Activated naive CD8-positive, alpha-beta T cell treated with anti-CD3 and anti-CD28 coated beads, Interleukin-2, amount 10 ng/mL, durations not matched to agents 7 days and 5 days (primary cell): ENCODE data around the gene GAMT. TPM values are rescaled to one million over a fixed set of nuclear protein-coding genes. Genes with fewer than 3 reads are reported as not detected.
A peak's percentile ranks its signal among the peaks of the same experiment; 100 is the strongest.
"Not testable (repeated sequence)": the region's sequence is repeated elsewhere in the genome, so short reads cannot be mapped to it uniquely, and the experiment has no call there.

Source experiments
- ATAC-seq: fragments of 150-1000 bp; cut with Tn5 transposase; one replicate; pipeline ENCODE4 v1.10.0; 2021; ENCODE audit warnings: low read depth, moderate library complexity
- POLR2A ChIA-PET: fragments of 350-600 bp; sonication (Branson Sonifier 250); formaldehyde crosslinking; loops from one replicate; lab custom pipeline; 2021; ENCODE audit warnings: antibody characterized with exemption; lab: Charles Lee
- DNase-seq: peaks from one replicate; pipeline ENCODE4 v3.0.0; 2021
- H3K27ac Mint-ChIP-seq: one replicate; pipeline ENCODE4 v1.8.0; 2022; ENCODE audit warnings: mild to moderate bottlenecking, mixed read lengths
- H3K27me3 Mint-ChIP-seq: one replicate; pipeline ENCODE4 v1.8.0; 2022; ENCODE audit warnings: mild to moderate bottlenecking, moderate library complexity, mixed read lengths
- H3K36me3 Mint-ChIP-seq: one replicate; pipeline ENCODE4 v1.8.0; 2021; ENCODE audit warnings: mild to moderate bottlenecking, mixed read lengths
- H3K4me1 Mint-ChIP-seq: one replicate; pipeline ENCODE4 v1.8.0; 2021; ENCODE audit warnings: mixed read lengths
- H3K4me3 Mint-ChIP-seq: one replicate; pipeline ENCODE4 v1.8.0; 2022; ENCODE audit warnings: mild to moderate bottlenecking, moderate library complexity, mixed read lengths
- H3K9me3 Mint-ChIP-seq: one replicate; pipeline ENCODE4 v1.8.0; 2021; ENCODE audit warnings: mixed read lengths
- total RNA-seq, 2 experiments: library from RNA; stranded (reverse); gene quantifications; one replicate each; pipeline ENCODE4 v1.2.3, GENCODE V29; 2021

Gene GAMT
- total RNA-seq, 2 experiments from 2014 or later: 17.9 to 18.9 TPM

- POLR2A ChIA-PET: interaction anchor here (0.9 kb wide), 1 partner anchor 30 kb away, joined by 5 read pairs; no protein-coding TSS in a partner anchor
- DNase-seq, H3K9me3 Mint-ChIP-seq, ATAC-seq, H3K27me3 Mint-ChIP-seq: not testable (repeated sequence)
- H3K4me1 Mint-ChIP-seq: peaks cover 13% of the 10 kb centered on the region
- peak overlapping the region; percentile 99 for H3K4me3 Mint-ChIP-seq
- peak overlapping the region; percentile 80 for H3K27ac Mint-ChIP-seq
- peaks cover 25% of the 10 kb centered on the region for H3K36me3 Mint-ChIP-seq
Measured at GRCh38 chr19:1439525-1440417, 38.4 kb upstream of the GAMT start.

GRCh38 chr19:1438933-1439354 lies 37.6 kb upstream of the GAMT start:
- peak overlapping the region; percentile 80 for H3K27ac Mint-ChIP-seq
- H3K9me3 Mint-ChIP-seq: no peaks in the 10 kb centered on the region
- ATAC-seq (no peak), DNase-seq (no peak)
- no peaks in the 10 kb centered on the region for H3K27me3 Mint-ChIP-seq
- H3K4me1 Mint-ChIP-seq: peaks cover 9% of the 10 kb centered on the region
- peaks cover 25% of the 10 kb centered on the region for H3K36me3 Mint-ChIP-seq
- peak overlapping the region; percentile 99 for H3K4me3 Mint-ChIP-seq
- POLR2A ChIA-PET: interaction anchor here (0.8 to 0.9 kb wide), 2 partner anchors 27 to 30 kb away, joined by 3 to 5 read pairs; no protein-coding TSS in a partner anchor

- POLR2A ChIA-PET: interaction anchor here (0.8 to 2.3 kb wide), 5 partner anchors 26 to 29 kb away, joined by 3 to 12 read pairs (median 4); no protein-coding TSS in a partner anchor
- Mint-ChIP-seq H3K9me3 (no peaks in the 10 kb centered on the region), H3K36me3 (peaks cover 25% of the 10 kb centered on the region), H3K4me1 (peaks cover 9% of the 10 kb centered on the region), H3K27ac (peak within 1 kb of the TSS; percentile 99), H3K4me3 (peak within 1 kb of the TSS; percentile 99), H3K27me3 (no peaks in the 10 kb centered on the region)
- DNase-seq (peak; percentile 99), ATAC-seq (peak; percentile 84)
Measured at GRCh38 chr19:1438035-1438932, 36.9 kb upstream of the GAMT start, which contains the start of gene RPS15. RPS15 (plus strand) TSS chr19:1438396; CDS start chr19:1438426, 30 bp downstream.

DNA sequence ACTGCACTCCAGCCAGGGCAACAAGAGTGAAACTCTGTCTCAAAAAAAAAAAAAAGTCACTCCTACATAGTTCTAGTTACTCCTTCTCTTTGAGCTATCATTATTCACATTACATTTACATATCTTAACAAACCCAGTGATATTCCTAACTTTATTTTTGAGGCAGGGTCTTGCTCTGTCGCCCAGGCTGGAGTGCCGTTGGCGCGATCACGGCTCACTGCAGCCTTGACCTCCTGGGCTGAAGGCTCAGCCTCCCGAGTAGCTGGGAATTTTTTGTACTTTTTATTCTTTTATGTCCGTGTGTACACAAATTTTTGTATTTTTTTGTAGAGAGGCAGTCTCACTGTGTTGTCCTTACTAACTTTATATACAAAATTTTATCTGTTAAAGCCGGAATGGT lies 36.3 kb upstream of the GAMT start:
- H3K4me3 Mint-ChIP-seq: peak overlapping the region; percentile 99
- H3K9me3 Mint-ChIP-seq: no peaks in the 10 kb centered on the region
- peaks cover 9% of the 10 kb centered on the region for H3K4me1 Mint-ChIP-seq
- POLR2A ChIA-PET: interaction anchor here (1.0 to 2.3 kb wide), 3 partner anchors 25 to 28 kb away, joined by 4 to 12 read pairs (median 4); no protein-coding TSS in a partner anchor
- ATAC-seq (no peak), DNase-seq (no peak)
- H3K36me3 Mint-ChIP-seq: peaks cover 25% of the 10 kb centered on the region
- H3K27ac Mint-ChIP-seq: no peak overlapping the region
- no peaks in the 10 kb centered on the region for H3K27me3 Mint-ChIP-seq

- POLR2A ChIA-PET: no interaction called here
- Mint-ChIP-seq H3K4me1 (peaks cover 6% of the 10 kb centered on the region), H3K27ac (no peak overlapping the region), H3K36me3 (peaks cover 21% of the 10 kb centered on the region), H3K9me3 (no peaks in the 10 kb centered on the region), H3K27me3 (no peaks in the 10 kb centered on the region), H3K4me3 (no peak overlapping the region)
- ATAC-seq (no peak), DNase-seq (no peak)
Measured at GRCh38 chr19:1435378-1435989, 34.1 kb upstream of the GAMT start.

DNA sequence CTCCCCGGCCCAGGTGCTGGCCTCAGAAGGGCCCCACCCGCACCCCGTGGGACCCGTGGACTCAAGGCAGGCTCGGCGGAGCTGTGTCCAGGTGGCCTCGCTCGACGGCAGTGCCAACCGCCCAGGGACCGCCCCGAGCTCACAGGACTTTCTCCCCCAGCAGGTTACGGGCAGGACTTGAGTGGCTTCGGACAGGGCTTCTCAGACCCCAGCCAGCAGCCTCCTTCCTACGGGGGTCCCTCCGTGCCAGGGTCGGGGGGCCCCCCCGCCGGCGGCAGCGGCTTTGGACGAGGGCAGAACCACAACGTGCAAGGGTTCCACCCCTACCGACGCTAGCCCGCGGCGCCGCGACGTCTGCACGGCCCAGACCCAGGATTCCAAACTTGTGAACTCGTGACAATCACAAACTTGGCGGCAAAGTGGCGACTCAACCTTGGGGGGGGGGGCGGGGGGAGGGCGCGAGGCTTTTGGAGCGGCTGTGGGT lies 33.3 kb upstream of the GAMT start:
- no peak for DNase-seq
- H3K4me3 Mint-ChIP-seq: no peak overlapping the region
- POLR2A ChIA-PET: no interaction called here
- no peaks in the 10 kb centered on the region for H3K27me3 Mint-ChIP-seq
- no peaks in the 10 kb centered on the region for H3K9me3 Mint-ChIP-seq
- peaks cover 4% of the 10 kb centered on the region for H3K4me1 Mint-ChIP-seq
- peaks cover 18% of the 10 kb centered on the region for H3K36me3 Mint-ChIP-seq
- ATAC-seq: no peak
- H3K27ac Mint-ChIP-seq: no peak overlapping the region

DNA sequence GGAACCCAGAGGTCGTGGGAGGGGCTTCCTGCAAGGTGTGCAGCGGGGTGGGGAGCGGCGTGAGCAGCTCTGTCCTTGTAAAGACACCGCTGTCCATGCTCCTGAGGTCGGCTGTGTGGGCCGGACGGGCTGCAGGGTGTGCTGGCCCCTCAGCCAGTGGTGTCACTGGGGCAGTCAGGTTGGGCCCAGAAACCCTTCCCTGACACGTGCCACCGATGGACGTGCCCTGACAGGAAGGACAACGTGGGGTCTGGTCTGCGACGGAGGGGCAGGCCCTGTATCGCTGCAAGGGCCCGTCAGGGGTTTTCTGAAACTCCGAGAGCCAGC lies 32.7 kb upstream of the GAMT start:
- Mint-ChIP-seq H3K27me3 (no peaks in the 10 kb centered on the region), H3K27ac (no peak overlapping the region), H3K36me3 (peaks cover 13% of the 10 kb centered on the region), H3K4me1 (peaks cover 1% of the 10 kb centered on the region), H3K4me3 (no peak overlapping the region), H3K9me3 (no peaks in the 10 kb centered on the region)
- ATAC-seq (no peak), DNase-seq (no peak)
- POLR2A ChIA-PET: no interaction called here

- no peak overlapping the region for H3K27ac Mint-ChIP-seq
- peaks cover 1% of the 10 kb centered on the region for H3K4me1 Mint-ChIP-seq
Measured at GRCh38 chr19:1433119-1434039, 32.0 kb upstream of the GAMT start.

GRCh38 chr19:1432507-1432887 lies 31.2 kb upstream of the GAMT start:
- H3K9me3 Mint-ChIP-seq: no peaks in the 10 kb centered on the region

More at GRCh38 chr19:1433119-1434039, 32.0 kb upstream of the GAMT start:
- DNase-seq (no peak), ATAC-seq (no peak)
- no peak overlapping the region for H3K4me3 Mint-ChIP-seq
- H3K27me3 Mint-ChIP-seq: no peaks in the 10 kb centered on the region
- POLR2A ChIA-PET: no interaction called here
- H3K9me3 Mint-ChIP-seq: no peaks in the 10 kb centered on the region
- peaks cover 13% of the 10 kb centered on the region for H3K36me3 Mint-ChIP-seq

DNA sequence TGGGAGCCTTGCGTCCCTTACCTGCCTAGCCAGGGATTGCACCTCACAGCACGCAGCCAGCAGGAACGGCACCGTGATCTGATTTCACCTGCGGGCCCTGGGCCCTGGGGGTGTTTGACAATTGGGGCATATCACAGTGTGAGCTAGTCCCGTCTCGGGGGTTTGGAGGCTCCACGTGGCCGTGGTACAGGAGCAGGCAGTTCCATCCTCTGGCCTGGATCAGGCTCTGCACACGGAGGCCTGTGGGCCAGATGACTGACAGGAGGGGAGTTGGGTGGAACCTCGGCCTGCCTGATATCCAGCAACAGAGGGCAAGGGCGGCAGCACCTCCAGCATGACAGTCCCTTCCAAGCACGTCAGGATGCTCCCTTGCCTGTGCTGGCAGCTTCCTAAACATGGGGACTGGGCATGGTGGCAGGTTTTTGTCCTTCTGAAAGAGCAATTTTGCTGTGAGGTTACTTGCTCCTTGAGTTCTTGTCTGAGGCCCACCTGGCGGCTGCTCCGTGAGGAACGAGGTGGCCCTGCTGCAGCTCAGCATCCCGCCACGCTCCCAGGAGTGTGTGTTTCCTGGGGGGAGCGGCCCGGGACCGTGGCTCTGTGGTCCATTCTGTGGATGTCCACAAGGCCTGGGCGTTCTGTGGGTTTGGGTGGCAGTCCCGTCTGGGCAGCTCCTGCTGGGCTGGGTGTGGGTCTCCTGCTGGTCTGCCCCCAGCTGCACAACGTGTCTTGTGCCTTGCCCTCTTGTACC lies 30.6 kb upstream of the GAMT start:
- ATAC-seq: no peak
- no peak overlapping the region for H3K27ac Mint-ChIP-seq

More at GRCh38 chr19:1432507-1432887, 31.2 kb upstream of the GAMT start:
- no peaks in the 10 kb centered on the region for H3K4me1 Mint-ChIP-seq
- H3K27ac Mint-ChIP-seq: no peak overlapping the region
- DNase-seq: no peak
- H3K4me3 Mint-ChIP-seq: no peak overlapping the region
- H3K27me3 Mint-ChIP-seq: no peaks in the 10 kb centered on the region
- H3K36me3 Mint-ChIP-seq: peaks cover 10% of the 10 kb centered on the region
- POLR2A ChIA-PET: no interaction called here
- no peak for ATAC-seq

DNA sequence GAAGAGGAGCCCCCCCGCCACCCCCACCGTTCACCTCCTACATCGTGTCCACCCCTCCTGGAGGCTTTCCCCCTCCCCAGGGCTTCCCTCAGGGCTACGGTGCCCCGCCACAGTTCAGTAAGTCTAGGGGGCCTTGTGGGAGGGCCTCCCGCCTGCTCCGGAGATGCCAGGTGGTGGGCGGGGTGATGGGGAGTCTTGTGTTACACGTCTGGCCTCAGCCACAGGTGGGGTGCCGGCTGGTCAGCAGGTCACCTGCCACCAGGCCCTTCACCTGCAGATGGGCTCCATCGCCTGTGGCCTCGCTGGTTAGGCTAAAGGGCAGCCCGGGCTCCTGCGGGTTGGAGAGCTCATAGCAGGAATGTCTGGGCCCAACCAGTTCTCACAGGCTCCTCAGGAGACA lies 28.9 kb upstream of the GAMT start:
- H3K27ac Mint-ChIP-seq: no peak overlapping the region
- no peaks in the 10 kb centered on the region for H3K9me3 Mint-ChIP-seq
- H3K4me1 Mint-ChIP-seq: no peaks in the 10 kb centered on the region
- peaks cover 6% of the 10 kb centered on the region for H3K36me3 Mint-ChIP-seq
- ATAC-seq (no peak), DNase-seq (no peak)
- POLR2A ChIA-PET: no interaction called here
- H3K4me3 Mint-ChIP-seq: no peak overlapping the region
- H3K27me3 Mint-ChIP-seq: no peaks in the 10 kb centered on the region

More for the DNA sequence above, 30.6 kb upstream of the GAMT start:
- Mint-ChIP-seq H3K9me3 (no peaks in the 10 kb centered on the region), H3K4me1 (no peaks in the 10 kb centered on the region), H3K36me3 (peaks cover 10% of the 10 kb centered on the region), H3K27me3 (no peaks in the 10 kb centered on the region), H3K4me3 (no peak overlapping the region)
- POLR2A ChIA-PET: no interaction called here
- DNase-seq: no peak
